Measurements from ENCODE around the gene SLC9C2.
"Not testable (repeated sequence)": the region's sequence is repeated elsewhere in the genome, so short reads cannot be mapped to it uniquely, and the experiment has no call there.

Gene SLC9C2, protein sequence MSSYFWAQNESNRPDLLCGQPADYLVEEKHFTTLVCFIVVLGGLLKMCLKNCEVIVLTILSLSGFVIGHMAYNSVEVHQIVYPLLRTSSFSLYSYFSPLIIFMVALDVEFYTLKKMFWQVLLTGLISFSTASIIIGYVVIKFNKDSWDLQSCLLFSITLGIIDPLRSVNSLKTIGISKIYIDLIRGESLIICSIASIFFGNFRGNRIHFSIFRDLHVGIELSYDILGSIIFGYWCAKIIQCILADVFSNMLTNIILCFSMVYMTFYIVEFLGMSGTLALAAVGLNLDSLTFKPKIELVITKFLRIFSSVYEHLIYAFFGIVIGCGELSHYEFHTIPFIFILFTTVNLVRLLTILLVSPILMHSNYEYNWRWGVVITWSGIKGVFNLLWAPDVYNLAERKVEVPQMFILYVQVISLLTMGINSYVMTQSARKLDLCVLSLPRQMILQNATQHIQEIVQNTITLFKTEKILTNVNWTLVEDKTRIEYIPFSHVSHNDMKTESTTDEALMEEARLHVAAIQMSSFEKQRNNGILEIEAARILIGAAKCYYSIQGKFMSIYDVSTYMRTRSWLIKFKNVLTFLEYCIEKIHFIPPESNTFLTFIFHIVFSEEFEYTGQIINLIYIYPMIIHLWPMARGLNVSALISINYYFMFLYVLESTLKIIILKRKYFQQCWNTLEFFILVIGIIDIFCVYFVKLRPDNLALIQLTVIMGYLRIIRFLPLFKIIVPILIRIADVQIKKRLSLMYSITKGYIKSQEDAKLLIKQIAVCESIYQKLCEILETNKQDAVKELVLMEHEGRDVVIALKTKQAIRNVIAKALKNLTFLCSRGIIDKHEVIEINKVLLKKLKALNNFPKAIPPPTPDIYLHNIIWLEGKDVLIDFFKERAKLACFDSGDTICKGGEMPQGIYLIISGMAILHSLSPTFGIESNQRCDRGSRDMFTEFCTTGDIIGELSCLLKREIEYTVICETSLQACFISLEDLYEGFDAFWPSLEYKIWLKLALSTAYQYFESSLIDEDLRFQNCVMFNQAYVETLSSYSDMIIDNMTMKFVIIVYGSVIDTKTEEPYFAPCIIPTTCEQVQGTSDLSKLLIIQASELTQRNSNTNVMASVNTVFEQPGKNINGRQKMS

GRCh38 chr1:173603056-173603591 lies at the start of gene SLC9C2:
Gene SLC9C2 (minus strand): TSS chr1:173603072. CDS start chr1:173601776, 1,296 bp downstream.
- no peak within 1 kb of the TSS for H3K27ac Mint-ChIP-seq
- no peaks in the 10 kb centered on the region for H3K9me3 Mint-ChIP-seq

DNA sequence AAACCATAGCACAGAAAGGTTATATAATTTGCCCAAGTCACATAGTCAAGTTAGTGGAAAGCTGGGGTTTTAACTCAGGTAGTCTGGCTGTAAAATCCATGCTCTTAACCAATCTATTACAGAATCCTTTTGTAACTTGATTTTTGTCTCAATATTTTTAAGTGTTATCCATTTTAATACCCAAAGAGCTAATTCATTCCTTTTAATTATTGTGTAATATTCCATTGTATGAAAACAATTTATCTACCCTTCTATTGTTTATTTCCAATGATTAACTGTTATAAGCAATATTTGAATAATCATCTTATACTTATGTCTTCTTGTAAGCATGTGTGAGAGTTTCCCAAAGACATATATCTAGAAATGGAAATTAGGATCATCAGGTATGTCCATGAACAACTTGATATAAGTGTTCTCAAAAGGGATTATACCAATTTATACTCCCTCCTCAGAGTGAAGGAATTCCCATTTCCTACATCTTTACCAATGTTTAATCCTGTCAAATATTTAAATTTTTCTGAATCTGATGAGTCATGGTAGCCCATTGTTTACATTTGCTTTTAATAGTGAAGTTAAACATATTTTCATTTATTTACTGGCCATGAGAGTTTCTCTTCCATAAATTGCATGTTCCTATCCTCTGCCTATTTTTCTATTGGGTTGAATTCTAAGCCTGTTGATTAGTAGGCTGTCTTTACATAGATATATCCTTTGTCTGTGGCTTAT lies 46.2 kb upstream of the SLC9C2 start:
- DNase-seq (ENCODE audit: low spot score in 2 of 2), result no peak
- ATAC-seq, result no peak
- Mint-ChIP-seq H3K9me3 (no peaks in the 10 kb centered on the region), H3K4me1 (no peaks in the 10 kb centered on the region), H3K27ac (no peak overlapping the region), H3K4me3 (no peak overlapping the region), H3K36me3 (no peaks in the 10 kb centered on the region)

More at GRCh38 chr1:173603056-173603591, at the start of gene SLC9C2:
- ATAC-seq, result no peak
- Mint-ChIP-seq H3K4me1 (peaks cover 10% of the 10 kb centered on the region), H3K36me3 (no peaks in the 10 kb centered on the region), H3K4me3 (no peak within 1 kb of the TSS)
- DNase-seq (ENCODE audit: low spot score in 2 of 2), result no peak

DNA sequence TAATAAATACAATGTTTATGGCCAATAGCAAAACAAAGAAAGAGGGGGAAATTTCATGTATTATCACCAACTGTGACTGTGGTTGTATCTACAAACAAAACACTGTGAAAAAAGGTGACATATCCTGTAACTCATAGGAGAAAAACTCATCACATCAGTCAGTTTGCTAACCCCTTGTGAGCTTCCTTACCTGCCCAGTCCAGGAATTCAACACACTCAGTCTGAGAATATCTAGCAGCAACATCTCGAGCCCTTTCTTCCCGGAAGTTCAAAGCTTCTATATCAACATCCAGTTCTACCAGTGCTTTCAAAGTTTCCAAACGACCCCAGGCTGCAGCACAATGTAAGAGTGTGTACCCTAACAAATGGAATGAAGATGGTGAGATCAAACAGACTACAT lies 43.8 kb upstream of the SLC9C2 start:
- H3K36me3 Mint-ChIP-seq, result no peaks in the 10 kb centered on the region
- no peak overlapping the region for H3K27ac Mint-ChIP-seq
- H3K4me3 Mint-ChIP-seq, result no peak overlapping the region
- DNase-seq (ENCODE audit: low spot score in 2 of 2), result no peak
- no peaks in the 10 kb centered on the region for H3K4me1 Mint-ChIP-seq
- ATAC-seq, result no peak
- peaks cover 2% of the 10 kb centered on the region for H3K9me3 Mint-ChIP-seq

DNA sequence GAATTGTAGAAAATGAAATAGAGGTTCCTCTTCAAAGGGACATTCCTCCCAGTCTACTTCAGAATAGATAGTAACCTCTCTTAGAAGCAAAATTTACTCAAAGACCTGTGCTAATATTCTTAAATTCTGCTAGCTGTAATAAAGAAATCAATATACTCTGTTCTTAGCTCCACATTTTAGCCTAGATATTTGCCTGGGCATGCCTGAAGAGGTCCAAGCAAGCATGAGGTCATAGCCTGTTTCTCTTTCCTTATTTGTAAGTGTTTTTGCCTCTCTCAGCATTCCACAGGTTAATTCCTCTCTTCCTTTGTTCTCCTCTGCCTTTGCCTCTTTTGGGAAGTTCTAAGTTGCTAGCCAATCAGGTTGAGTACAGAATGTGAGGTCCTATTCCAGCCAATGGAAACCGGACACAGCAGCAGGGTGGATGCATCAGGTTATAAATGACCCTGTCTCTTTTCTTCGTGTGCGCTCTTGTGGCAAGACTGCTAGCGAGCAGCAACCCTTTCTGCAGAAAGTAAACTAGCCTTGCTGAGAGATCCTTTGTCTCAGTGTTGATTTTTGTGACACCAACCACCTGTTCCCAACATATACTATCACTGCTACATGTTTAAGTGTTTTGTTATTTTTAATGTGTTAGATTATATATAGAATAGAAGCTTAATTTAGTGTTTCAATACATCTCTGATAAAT lies 39.7 kb upstream of the SLC9C2 start:
- H3K4me3 Mint-ChIP-seq; DNase-seq (ENCODE audit: low spot score in 2 of 2); H3K9me3 Mint-ChIP-seq; ATAC-seq; H3K4me1 Mint-ChIP-seq; H3K36me3 Mint-ChIP-seq; H3K27ac Mint-ChIP-seq: not testable (repeated sequence)

- H3K36me3 Mint-ChIP-seq, result no peaks in the 10 kb centered on the region
- no peak overlapping the region for H3K4me3 Mint-ChIP-seq
- no peaks in the 10 kb centered on the region for H3K4me1 Mint-ChIP-seq
- DNase-seq (ENCODE audit: low spot score in 2 of 2) (no peak), ATAC-seq (no peak)
- H3K9me3 Mint-ChIP-seq, result peaks cover 9% of the 10 kb centered on the region
- H3K27ac Mint-ChIP-seq, result no peak overlapping the region
Observed at GRCh38 chr1:173639102-173639501, 36.2 kb upstream of the SLC9C2 start.

GRCh38 chr1:173638043-173639021 lies 35.5 kb upstream of the SLC9C2 start:
- H3K4me3 Mint-ChIP-seq, result no peak overlapping the region
- no peaks in the 10 kb centered on the region for H3K36me3 Mint-ChIP-seq
- ATAC-seq (no peak), DNase-seq (ENCODE audit: low spot score in 2 of 2) (no peak)
- H3K27ac Mint-ChIP-seq, result no peak overlapping the region
- no peaks in the 10 kb centered on the region for H3K4me1 Mint-ChIP-seq
- peaks cover 9% of the 10 kb centered on the region for H3K9me3 Mint-ChIP-seq

- not testable (repeated sequence) for H3K4me1 Mint-ChIP-seq; H3K27ac Mint-ChIP-seq; ATAC-seq; H3K36me3 Mint-ChIP-seq; DNase-seq (ENCODE audit: low spot score in 2 of 2); H3K9me3 Mint-ChIP-seq; H3K4me3 Mint-ChIP-seq
Observed at GRCh38 chr1:173637236-173638042, 34.6 kb upstream of the SLC9C2 start.

DNA sequence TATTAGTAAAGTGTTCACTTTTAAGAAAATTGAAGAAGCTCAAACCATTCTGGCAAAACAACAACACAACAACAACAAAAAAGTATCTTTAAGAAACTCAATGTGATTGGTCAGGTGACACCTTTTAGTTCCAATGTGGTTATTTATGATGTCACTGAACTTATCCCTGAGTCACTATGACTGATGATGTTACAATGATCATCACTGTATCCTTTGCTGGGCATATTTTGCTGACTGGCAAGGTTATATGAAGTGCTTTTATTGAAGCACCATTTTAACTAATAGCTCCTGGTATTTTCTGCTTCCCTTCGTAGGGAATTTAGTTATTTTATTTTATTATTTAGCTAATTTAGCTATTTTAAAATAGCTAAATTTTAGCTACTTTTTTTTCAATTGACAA lies 32.2 kb upstream of the SLC9C2 start, which contains the start of gene TEX50:
TSS of gene TEX50 (plus strand) at position 223 of the 400 bp plus-strand sequence. CDS start 184 bp downstream, outside the sequence.
- H3K4me1 Mint-ChIP-seq, result no peaks in the 10 kb centered on the region
- H3K27ac Mint-ChIP-seq, result no peak within 1 kb of the TSS
- peaks cover 7% of the 10 kb centered on the region for H3K9me3 Mint-ChIP-seq
- ATAC-seq (no peak), DNase-seq (ENCODE audit: low spot score in 2 of 2) (no peak)
- no peak within 1 kb of the TSS for H3K4me3 Mint-ChIP-seq
- H3K36me3 Mint-ChIP-seq, result no peaks in the 10 kb centered on the region

DNA sequence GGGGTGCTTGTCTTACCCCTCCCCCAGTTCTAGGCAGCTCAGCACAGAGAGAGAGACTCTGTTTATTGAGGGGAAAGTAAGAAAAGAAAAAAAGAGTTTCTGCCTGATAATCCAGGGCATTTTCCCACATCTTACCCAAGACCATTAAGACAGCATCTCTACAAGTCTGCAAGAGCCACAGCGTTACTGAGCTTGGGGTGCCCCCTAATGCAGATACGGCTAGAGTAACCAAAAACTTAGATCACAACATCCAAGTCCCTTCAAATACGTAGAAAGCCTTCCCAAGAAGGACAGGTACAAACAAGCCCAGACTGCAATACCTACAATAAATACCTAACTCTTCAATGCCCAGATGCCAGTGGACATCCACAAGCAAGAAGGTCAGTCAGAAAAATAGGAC lies 26.0 kb upstream of the SLC9C2 start:
- DNase-seq (ENCODE audit: low spot score in 2 of 2), result no peak
- no peak for ATAC-seq

DNA sequence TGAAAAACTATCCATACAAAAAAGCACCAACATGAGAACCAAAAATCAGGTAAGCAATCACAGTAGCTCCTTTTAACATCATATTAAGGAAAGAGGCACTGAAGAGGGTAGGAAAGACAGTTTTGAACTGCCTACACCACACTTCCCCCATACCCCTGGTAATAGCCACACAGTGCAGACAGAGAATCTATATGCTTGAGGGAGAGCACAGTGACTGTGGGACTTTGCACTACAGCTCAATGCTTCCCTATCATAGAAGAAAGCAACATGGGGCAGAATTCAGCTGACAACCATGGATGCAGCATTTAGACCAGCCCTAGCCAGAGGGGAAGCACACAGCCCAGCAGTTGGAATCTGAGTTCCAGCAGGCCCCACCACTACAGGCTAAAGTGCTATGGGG lies 24.4 kb upstream of the SLC9C2 start:
- no peaks in the 10 kb centered on the region for H3K36me3 Mint-ChIP-seq
- no peaks in the 10 kb centered on the region for H3K4me1 Mint-ChIP-seq
- no peak for ATAC-seq
- no peak for DNase-seq (ENCODE audit: low spot score in 2 of 2)
- H3K4me3 Mint-ChIP-seq, result no peak overlapping the region
- no peak overlapping the region for H3K27ac Mint-ChIP-seq
- H3K9me3 Mint-ChIP-seq, result no peaks in the 10 kb centered on the region

More for the DNA sequence above, 26.0 kb upstream of the SLC9C2 start:
- Mint-ChIP-seq H3K9me3 (no peaks in the 10 kb centered on the region), H3K4me3 (no peak overlapping the region), H3K4me1 (no peaks in the 10 kb centered on the region), H3K36me3 (no peaks in the 10 kb centered on the region), H3K27ac (no peak overlapping the region)

DNA sequence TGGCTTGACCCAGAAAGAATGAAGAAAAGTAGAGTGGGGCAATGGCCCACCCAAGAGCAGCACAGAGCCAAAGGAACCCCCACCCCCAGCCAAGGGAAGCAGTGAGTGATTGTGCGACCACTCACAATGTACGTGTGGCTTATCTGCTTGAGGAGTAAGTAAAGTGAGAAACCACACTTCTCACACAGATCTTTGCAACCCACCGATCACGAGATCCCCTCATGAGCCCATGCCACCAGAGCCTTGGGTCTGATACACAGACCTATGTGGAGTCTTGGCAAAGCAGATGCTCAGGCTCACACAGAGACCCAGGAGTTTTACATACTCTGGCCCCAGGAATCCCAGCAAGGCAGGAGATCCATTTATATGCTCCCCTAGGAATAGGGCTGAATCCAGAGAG lies 14.0 kb upstream of the SLC9C2 start:
- H3K27ac Mint-ChIP-seq, result no peak overlapping the region
- peak; percentile 51 for ATAC-seq
- H3K4me3 Mint-ChIP-seq, result no peak overlapping the region
- no peak for DNase-seq (ENCODE audit: low spot score in 2 of 2)
- H3K9me3 Mint-ChIP-seq, result peaks cover 9% of the 10 kb centered on the region
- H3K4me1 Mint-ChIP-seq, result peaks cover 12% of the 10 kb centered on the region
- no peaks in the 10 kb centered on the region for H3K36me3 Mint-ChIP-seq

GRCh38 chr1:173613086-173613485 lies 10.2 kb upstream of the SLC9C2 start:
- not testable (repeated sequence) for H3K27ac Mint-ChIP-seq; DNase-seq (ENCODE audit: low spot score in 2 of 2); ATAC-seq; H3K4me3 Mint-ChIP-seq; H3K9me3 Mint-ChIP-seq; H3K36me3 Mint-ChIP-seq
- H3K4me1 Mint-ChIP-seq, result peaks cover 12% of the 10 kb centered on the region

Data from stimulated activated effector memory CD8-positive, alpha-beta T cell treated with anti-CD3 and anti-CD28 coated beads, Interleukin-12 subunit alpha, Interleukin-12 subunit beta, amount 100 ng/mL, for 72 hours (primary cell).